Posterior vena cava (tissue), 2 donors: ENCODE data around the gene PARG. TPM values are rescaled to one million over a fixed set of nuclear protein-coding genes. Genes with fewer than 3 reads are reported as not detected.
"Not testable (repeated sequence)": the region's sequence is repeated elsewhere in the genome, so short reads cannot be mapped to it uniquely, and the experiment has no call there.

ENCODE experiments used
- DNase-seq: peaks from one replicate; pipeline ENCODE4 v3.0.0-alpha.2; 2020; ENCODE audit warnings: low spot score
- intact Hi-C, 2 donors: fragments of 100-400 bp; cut with DNase I; formaldehyde crosslinking; loops; one replicate each; pipeline versions ENCODE4 v1.14.1 to v1.14.2; 2022 to 2023
- long read RNA-seq, 2 donors: library from polyadenylated mRNA; unstranded; transcript quantifications; one replicate each; pipeline ENCODE4 v2.0.0, GENCODE V29; 2020 to 2021
- total RNA-seq, 2 donors: library from RNA; stranded (reverse); fragmentation: NEBNext Ultra II Directional; extraction: Animal tissue kit (Norgen Biotek cat#: 25700); gene quantifications; one replicate each; pipeline ENCODE4 v1.2.1, GENCODE V29; 2021
- donor health status: DM: yes; HTN: yes; CAD: no.
- donor health status: DM: yes; HTN: yes; CAD: no.

The PARG gene
- 10 to 100 TPM; 24.0 to 25.5 TPM for total RNA-seq
- long read RNA-seq, donor 1, partial matches to known transcripts = 1 of 11 reads
- long read RNA-seq, donor 1, other reads (novel, unspliced or antisense) = 10 of 11 reads
- long read RNA-seq, donor 2, partial matches to known transcripts = 1 of 9 reads
- long read RNA-seq, donor 2, other reads (novel, unspliced or antisense) = 8 of 9 reads

GRCh38 chr10:49941447-49942338 lies at the start of gene PARG, which contains the start of gene TIMM23B:
Gene PARG, minus strand, starts transcription at chr10:49942027. Its CDS starts 302 bp downstream, at chr10:49941725.
Gene TIMM23B, plus strand, starts transcription at chr10:49942053. Its CDS starts 142 bp downstream, at chr10:49942195.
- peak; percentile 93 for DNase-seq
- intact Hi-C loops = not testable (repeated sequence)

GRCh38 chr10:49988376-49988775 lies 46.5 kb upstream of the PARG start, which contains the start of gene AGAP6:
Gene AGAP6, plus strand, starts transcription at chr10:49988406. Its CDS starts 310 bp downstream, at chr10:49988716.
- intact Hi-C loops = not testable (repeated sequence)

GRCh38 chr10:49987207-49987606 lies 45.4 kb upstream of the PARG start:
- intact Hi-C loops, DNase-seq: not testable (repeated sequence)

More at GRCh38 chr10:49988376-49988775, 46.5 kb upstream of the PARG start, which contains the start of gene AGAP6:
- DNase-seq = not testable (repeated sequence)

GRCh38 chr10:49977756-49978155 lies 35.9 kb upstream of the PARG start:
- intact Hi-C loops, DNase-seq: not testable (repeated sequence)

- intact Hi-C loops, DNase-seq: not testable (repeated sequence)
Observed at GRCh38 chr10:49972094-49972493, 30.3 kb upstream of the PARG start.

GRCh38 chr10:49971466-49971865 lies 29.6 kb upstream of the PARG start:
- DNase-seq, intact Hi-C loops: not testable (repeated sequence)

- intact Hi-C loops, DNase-seq: not testable (repeated sequence)
Observed at GRCh38 chr10:49970331-49970857, 28.6 kb upstream of the PARG start.

GRCh38 chr10:49953122-49953521 lies 11.3 kb upstream of the PARG start:
- DNase-seq, intact Hi-C loops: not testable (repeated sequence)

- intact Hi-C loops, DNase-seq: not testable (repeated sequence)
Observed at GRCh38 chr10:49952006-49952405, 10.2 kb upstream of the PARG start.

GRCh38 chr10:49948737-49949136 lies 6.9 kb upstream of the PARG start:
- intact Hi-C loops, DNase-seq: not testable (repeated sequence)

- DNase-seq, intact Hi-C loops: not testable (repeated sequence)
Observed at GRCh38 chr10:49948142-49948541, 6.3 kb upstream of the PARG start.

GRCh38 chr10:49943607-49944006 lies 1.8 kb upstream of the PARG start:
- DNase-seq, intact Hi-C loops: not testable (repeated sequence)

- intact Hi-C loops, DNase-seq: not testable (repeated sequence)
Observed at GRCh38 chr10:49942339-49942705, 495 bp upstream of the PARG start.

GRCh38 chr10:49931959-49932728 lies 9.7 kb downstream of the PARG start:
- DNase-seq, intact Hi-C loops: not testable (repeated sequence)

GRCh38 chr10:49931276-49931675 lies 10.6 kb downstream of the PARG start:
- intact Hi-C loops, DNase-seq: not testable (repeated sequence)

GRCh38 chr10:49923572-49923971 lies 18.3 kb downstream of the PARG start:
- DNase-seq, intact Hi-C loops: not testable (repeated sequence)

GRCh38 chr10:49922041-49922440 lies 19.8 kb downstream of the PARG start:
- intact Hi-C loops = not testable (repeated sequence)

GRCh38 chr10:49917927-49918326 lies 23.9 kb downstream of the PARG start:
- DNase-seq, intact Hi-C loops: not testable (repeated sequence)

More at GRCh38 chr10:49922041-49922440, 19.8 kb downstream of the PARG start:
- DNase-seq = not testable (repeated sequence)

- intact Hi-C loops, DNase-seq: not testable (repeated sequence)
Observed at GRCh38 chr10:49916451-49916850, 25.4 kb downstream of the PARG start.
